HepG2 (cell line): ENCODE measurements around the gene THSD8. TPM values are rescaled to one million over a fixed set of nuclear protein-coding genes. Genes with fewer than 3 reads are reported as not detected.

ENCODE experiments used
- ESRRA ChIP-seq: sonication (generic); formaldehyde crosslinking; IDR thresholded peaks from 2 replicates; pipeline ENCODE4 v1.5.1; 2020; ENCODE audit warnings: mild to moderate bottlenecking, low read depth, missing genetic modification reagents
- KDM3A ChIP-seq: IDR thresholded peaks from 2 replicates; pipeline ENCODE4 v1.6.1; 2018; ENCODE audit warnings: low read depth, missing compliant biosample characterization
- KLF12 ChIP-seq: sonication (generic); formaldehyde crosslinking; IDR thresholded peaks from 2 replicates; pipeline ENCODE4 v1.4.0; 2020; ENCODE audit warnings: missing genetic modification reagents, borderline replicate concordance
- MBD4 ChIP-seq: IDR thresholded peaks from 2 replicates; pipeline ENCODE4 v1.6.1; 2012; ENCODE audit warnings: low read length, inconsistent platforms, borderline replicate concordance
- MYC ChIP-seq: sonication (generic); formaldehyde crosslinking; IDR thresholded peaks from 2 replicates; pipeline ENCODE4 v1.9.0; 2021; ENCODE audit warnings: missing genetic modification reagents, borderline replicate concordance
- SMAD1 ChIP-seq: sonication (generic); formaldehyde crosslinking; IDR thresholded peaks from 2 replicates; pipeline ENCODE4 v1.4.0; 2020; ENCODE audit warnings: missing genetic modification reagents, low read depth, mild to moderate bottlenecking, borderline replicate concordance
- SRY ChIP-seq: sonication (generic); formaldehyde crosslinking; IDR thresholded peaks from 2 replicates; pipeline ENCODE4 v1.8.0; 2022; ENCODE audit warnings: mild to moderate bottlenecking, missing genetic modification reagents
- TARDBP ChIP-seq: sonication (generic); formaldehyde crosslinking; IDR thresholded peaks from 2 replicates; pipeline ENCODE4 v1.8.0; 2022; ENCODE audit warnings: mild to moderate bottlenecking, missing genetic modification reagents
- TOPORS ChIP-seq: sonication (generic); formaldehyde crosslinking; IDR thresholded peaks from 2 replicates; pipeline ENCODE4 v1.8.0; 2023; ENCODE audit warnings: mild to moderate bottlenecking, missing genetic modification reagents
- ZFP37 ChIP-seq: sonication (generic); formaldehyde crosslinking; IDR thresholded peaks from 2 replicates; pipeline ENCODE4 v1.4.0; 2020; ENCODE audit warnings: missing genetic modification reagents, borderline replicate concordance
- ZNF253 ChIP-seq: sonication (generic); formaldehyde crosslinking; IDR thresholded peaks from 2 replicates; pipeline ENCODE4 v1.8.0; 2022; ENCODE audit warnings: mild to moderate bottlenecking, missing genetic modification reagents, borderline replicate concordance
- ZNF331 ChIP-seq: sonication (generic); formaldehyde crosslinking; IDR thresholded peaks from 2 replicates; pipeline ENCODE4 v1.4.0; 2020; ENCODE audit warnings: missing genetic modification reagents
- polyA plus RNA-seq, 8 experiments: library from polyadenylated mRNA; depleted of rRNA in 3 of 8; stranded (reverse) in 7 of 8; unstranded in 1 of 8; fragments of >200 nt; fragmentation: Illumina TruSeq in 4 of 8; extraction: Trizol in 4 of 8; gene quantifications; 2 replicates each; pipeline versions ENCODE4 v1.2.1 to v1.2.3, GENCODE V29; 2011 to 2016; ENCODE audit warnings: low read depth in 4 of 8, missing spikeins in 1 of 8, mixed read lengths in 1 of 8; ENCODE audit not compliant: insufficient read depth in 1 of 8
- total RNA-seq, 5 experiments: library from RNA; depleted of rRNA; stranded (reverse); fragments of >200 nt; fragmentation: Illumina TruSeq; extraction: Trizol; gene quantifications; 2 replicates each; pipeline ENCODE4 v1.2.3, GENCODE V29; 2016; ENCODE audit warnings: low read depth in 1 of 5
- TF ChIP-seq, protein P1 (sequence below): IDR thresholded peaks from 2 replicates; pipeline ENCODE4 v1.6.1; 2016; ENCODE audit warnings: missing compliant biosample characterization, missing genetic modification reagents, borderline replicate concordance
- TF ChIP-seq, protein P2 (sequence below): sonication (generic); formaldehyde crosslinking; IDR thresholded peaks from 2 replicates; pipeline ENCODE4 v1.4.0; 2020; ENCODE audit warnings: mild to moderate bottlenecking, missing genetic modification reagents
- TF ChIP-seq, protein P3 (sequence below): IDR thresholded peaks from 2 replicates; pipeline ENCODE4 v1.6.1; 2016; ENCODE audit warnings: low read depth, control low read depth
- TF ChIP-seq, protein P4 (sequence below): sonication (generic); formaldehyde crosslinking; IDR thresholded peaks from 2 replicates; pipeline ENCODE4 v1.4.0; 2020; ENCODE audit warnings: mild to moderate bottlenecking, missing genetic modification reagents, borderline replicate concordance
- TF ChIP-seq, protein P5 (sequence below): sonication (generic); formaldehyde crosslinking; IDR thresholded peaks from 2 replicates; pipeline ENCODE4 v1.8.0; 2022; ENCODE audit warnings: missing genetic modification reagents, mild to moderate bottlenecking, inconsistent platforms, borderline replicate concordance

The THSD8 gene
- total and polyA plus RNA-seq, 2 of the 13 experiments (the other 11 are each of a cell fraction or from before 2014, with no cell fraction given): 4.8 to 14.9 TPM

DNA sequence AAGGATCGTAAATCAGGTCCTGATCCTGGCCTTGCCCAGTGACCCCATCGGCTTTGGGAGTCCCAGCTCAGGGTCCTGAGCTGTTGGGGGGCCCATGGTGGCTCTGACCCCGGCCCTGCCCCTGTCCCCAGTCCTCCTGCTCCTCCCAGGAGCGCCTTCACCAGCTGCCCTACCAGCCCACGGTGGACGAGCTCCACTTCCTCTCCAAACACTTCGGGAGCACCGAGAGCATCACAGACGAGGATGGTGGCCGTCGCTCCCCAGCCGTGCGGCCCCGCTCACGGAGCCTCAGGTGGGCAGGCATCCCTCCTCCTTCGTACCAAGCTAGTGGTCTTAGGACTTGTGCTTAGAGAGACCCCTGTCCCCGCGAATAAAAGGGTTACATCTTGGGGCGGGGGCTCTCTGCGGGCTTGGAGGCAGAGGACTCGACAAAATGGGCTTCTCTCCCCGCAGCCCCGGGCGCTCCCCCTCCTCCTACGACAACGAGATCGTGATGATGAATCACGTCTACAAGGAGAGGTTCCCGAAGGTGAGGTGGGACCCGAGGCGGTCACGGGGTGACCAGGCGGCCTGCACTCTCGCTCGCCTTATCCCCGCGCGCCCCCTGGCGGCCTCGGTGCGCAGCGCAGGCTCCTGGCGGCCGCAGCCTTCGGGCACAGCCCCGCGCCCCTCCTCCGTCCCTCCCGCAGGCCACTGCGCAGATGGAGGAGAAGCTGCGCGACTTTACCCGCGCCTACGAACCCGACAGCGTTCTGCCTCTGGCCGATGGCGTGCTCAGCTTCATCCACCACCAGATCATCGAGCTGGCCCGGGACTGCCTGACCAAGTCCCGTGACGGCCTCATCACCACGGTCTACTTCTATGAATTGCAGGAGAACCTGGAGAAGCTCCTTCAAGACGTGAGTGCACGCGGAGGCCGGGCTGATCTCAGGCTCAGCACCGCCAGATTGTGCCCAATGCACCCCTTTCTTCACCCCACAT is 45.6 kb downstream of the THSD8 start (continued):
- TF ChIP-seq, protein P1, sequence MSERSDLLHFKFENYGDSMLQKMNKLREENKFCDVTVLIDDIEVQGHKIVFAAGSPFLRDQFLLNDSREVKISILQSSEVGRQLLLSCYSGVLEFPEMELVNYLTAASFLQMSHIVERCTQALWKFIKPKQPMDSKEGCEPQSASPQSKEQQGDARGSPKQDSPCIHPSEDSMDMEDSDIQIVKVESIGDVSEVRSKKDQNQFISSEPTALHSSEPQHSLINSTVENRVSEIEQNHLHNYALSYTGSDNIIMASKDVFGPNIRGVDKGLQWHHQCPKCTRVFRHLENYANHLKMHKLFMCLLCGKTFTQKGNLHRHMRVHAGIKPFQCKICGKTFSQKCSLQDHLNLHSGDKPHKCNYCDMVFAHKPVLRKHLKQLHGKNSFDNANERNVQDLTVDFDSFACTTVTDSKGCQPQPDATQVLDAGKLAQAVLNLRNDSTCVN (CRISPR knock-in tag): no peak; the same call in 1 of the 2 replicates
- TF ChIP-seq KLF12 (CRISPR knock-in tag): no peak
- no peak for TF ChIP-seq MBD4
- TF ChIP-seq ESRRA (CRISPR knock-in tag): no peak
- TF ChIP-seq KDM3A: peak; percentile 86; the same call in 1 of the 2 replicates
- no peak for TF ChIP-seq SMAD1 (CRISPR knock-in tag)
- TF ChIP-seq, protein P2, sequence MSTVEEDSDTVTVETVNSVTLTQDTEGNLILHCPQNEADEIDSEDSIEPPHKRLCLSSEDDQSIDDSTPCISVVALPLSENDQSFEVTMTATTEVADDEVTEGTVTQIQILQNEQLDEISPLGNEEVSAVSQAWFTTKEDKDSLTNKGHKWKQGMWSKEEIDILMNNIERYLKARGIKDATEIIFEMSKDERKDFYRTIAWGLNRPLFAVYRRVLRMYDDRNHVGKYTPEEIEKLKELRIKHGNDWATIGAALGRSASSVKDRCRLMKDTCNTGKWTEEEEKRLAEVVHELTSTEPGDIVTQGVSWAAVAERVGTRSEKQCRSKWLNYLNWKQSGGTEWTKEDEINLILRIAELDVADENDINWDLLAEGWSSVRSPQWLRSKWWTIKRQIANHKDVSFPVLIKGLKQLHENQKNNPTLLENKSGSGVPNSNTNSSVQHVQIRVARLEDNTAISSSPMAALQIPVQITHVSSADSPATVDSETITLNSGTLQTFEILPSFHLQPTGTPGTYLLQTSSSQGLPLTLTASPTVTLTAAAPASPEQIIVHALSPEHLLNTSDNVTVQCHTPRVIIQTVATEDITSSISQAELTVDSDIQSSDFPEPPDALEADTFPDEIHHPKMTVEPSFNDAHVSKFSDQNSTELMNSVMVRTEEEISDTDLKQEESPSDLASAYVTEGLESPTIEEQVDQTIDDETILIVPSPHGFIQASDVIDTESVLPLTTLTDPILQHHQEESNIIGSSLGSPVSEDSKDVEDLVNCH (CRISPR knock-in tag): no peak
- TF ChIP-seq, protein P3, sequence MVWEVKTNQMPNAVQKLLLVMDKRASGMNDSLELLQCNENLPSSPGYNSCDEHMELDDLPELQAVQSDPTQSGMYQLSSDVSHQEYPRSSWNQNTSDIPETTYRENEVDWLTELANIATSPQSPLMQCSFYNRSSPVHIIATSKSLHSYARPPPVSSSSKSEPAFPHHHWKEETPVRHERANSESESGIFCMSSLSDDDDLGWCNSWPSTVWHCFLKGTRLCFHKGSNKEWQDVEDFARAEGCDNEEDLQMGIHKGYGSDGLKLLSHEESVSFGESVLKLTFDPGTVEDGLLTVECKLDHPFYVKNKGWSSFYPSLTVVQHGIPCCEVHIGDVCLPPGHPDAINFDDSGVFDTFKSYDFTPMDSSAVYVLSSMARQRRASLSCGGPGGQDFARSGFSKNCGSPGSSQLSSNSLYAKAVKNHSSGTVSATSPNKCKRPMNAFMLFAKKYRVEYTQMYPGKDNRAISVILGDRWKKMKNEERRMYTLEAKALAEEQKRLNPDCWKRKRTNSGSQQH: peak; percentile 60; the same call in 1 of the 2 replicates
- no peak for TF ChIP-seq TARDBP
- TF ChIP-seq ZNF331: no peak
- TF ChIP-seq, protein P4, sequence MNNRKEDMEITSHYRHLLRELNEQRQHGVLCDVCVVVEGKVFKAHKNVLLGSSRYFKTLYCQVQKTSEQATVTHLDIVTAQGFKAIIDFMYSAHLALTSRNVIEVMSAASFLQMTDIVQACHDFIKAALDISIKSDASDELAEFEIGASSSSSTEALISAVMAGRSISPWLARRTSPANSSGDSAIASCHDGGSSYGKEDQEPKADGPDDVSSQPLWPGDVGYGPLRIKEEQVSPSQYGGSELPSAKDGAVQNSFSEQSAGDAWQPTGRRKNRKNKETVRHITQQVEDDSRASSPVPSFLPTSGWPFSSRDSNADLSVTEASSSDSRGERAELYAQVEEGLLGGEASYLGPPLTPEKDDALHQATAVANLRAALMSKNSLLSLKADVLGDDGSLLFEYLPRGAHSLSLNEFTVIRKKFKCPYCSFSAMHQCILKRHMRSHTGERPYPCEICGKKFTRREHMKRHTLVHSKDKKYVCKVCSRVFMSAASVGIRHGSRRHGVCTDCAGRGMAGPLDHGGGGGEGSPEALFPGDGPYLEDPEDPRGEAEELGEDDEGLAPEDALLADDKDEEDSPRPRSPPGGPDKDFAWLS (CRISPR knock-in tag): no peak
- TF ChIP-seq MYC (CRISPR knock-in tag): peak; percentile 17; the same call in 1 of the 2 replicates
- TF ChIP-seq TOPORS: no peak
- TF ChIP-seq ZFP37 (CRISPR knock-in tag): no peak
- TF ChIP-seq ZNF253 (CRISPR knock-in tag): 0 out of 2 replicates have a peak, but pooled peaks have one; percentile 33
- TF ChIP-seq SRY (CRISPR knock-in tag): 0 out of 2 replicates have a peak, but pooled peaks have one; percentile 45
- TF ChIP-seq, protein P5, sequence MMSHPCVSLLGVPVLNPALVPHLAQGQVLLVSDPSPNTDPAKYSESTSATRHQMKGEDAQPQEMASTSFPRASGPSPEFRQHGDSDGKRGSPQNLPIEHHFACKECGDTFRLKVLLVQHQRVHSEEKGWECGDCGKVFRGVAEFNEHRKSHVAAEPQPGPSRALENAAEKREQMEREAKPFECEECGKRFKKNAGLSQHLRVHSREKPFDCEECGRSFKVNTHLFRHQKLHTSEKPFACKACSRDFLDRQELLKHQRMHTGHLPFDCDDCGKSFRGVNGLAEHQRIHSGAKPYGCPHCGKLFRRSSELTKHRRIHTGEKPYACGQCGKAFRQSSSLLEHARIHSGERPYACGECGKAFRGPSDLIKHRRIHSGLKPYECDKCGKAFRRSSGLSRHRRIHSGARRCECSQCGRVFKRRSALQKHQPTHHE (CRISPR knock-in tag): no peak
